Endothelial cell of umbilical vein (primary cell): ENCODE measurements around the gene SFMBT2. TPM values are rescaled to one million over a fixed set of nuclear protein-coding genes. Genes with fewer than 3 reads are reported as not detected.

Source experiments
- polyA plus RNA-seq, 4 experiments: library from polyadenylated mRNA; depleted of rRNA in 3 of 4; stranded (reverse) in 3 of 4; unstranded in 1 of 4; fragments of >200 nt; gene quantifications; 2 replicates each; pipeline versions ENCODE4 v1.2.1 to v1.2.3, GENCODE V29; 2011 to 2012; ENCODE audit warnings: missing spikeins in 1 of 4
- small RNA-seq: library from RNA; depleted of rRNA; stranded (forward); fragments of <200 nt; gene quantifications from one replicate; pipeline ENCODE3, GENCODE V24; 2012; ENCODE audit warnings: low replicate concordance, low read depth; ENCODE audit not compliant: insufficient read depth, insufficient read length
- total RNA-seq: library from RNA; stranded (reverse); gene quantifications from 2 replicates; pipeline ENCODE4 v1.2.3, GENCODE V29; 2021

SFMBT2 gene
- total and polyA plus RNA-seq, 2 donors (not counting 3 experiments of a cell fraction or from before 2014, with no cell fraction given), result 0.14 to 0.64 TPM

Small RNAs within 50 kb of the gene (small RNA-seq; reads per million reads assigned to genes)
- gene AL590095.2, result not detected
- not detected for gene COX6CP17
